ENCODE measurements around the gene SLC35E4.
"Not testable (repeated sequence)": the region's sequence is repeated elsewhere in the genome, so short reads cannot be mapped to it uniquely, and the experiment has no call there.

SLC35E4 gene

GRCh38 chr22:30612789-30613188, 22.8 kb upstream of the SLC35E4 start:
- no peak for DNase-seq

DNA sequence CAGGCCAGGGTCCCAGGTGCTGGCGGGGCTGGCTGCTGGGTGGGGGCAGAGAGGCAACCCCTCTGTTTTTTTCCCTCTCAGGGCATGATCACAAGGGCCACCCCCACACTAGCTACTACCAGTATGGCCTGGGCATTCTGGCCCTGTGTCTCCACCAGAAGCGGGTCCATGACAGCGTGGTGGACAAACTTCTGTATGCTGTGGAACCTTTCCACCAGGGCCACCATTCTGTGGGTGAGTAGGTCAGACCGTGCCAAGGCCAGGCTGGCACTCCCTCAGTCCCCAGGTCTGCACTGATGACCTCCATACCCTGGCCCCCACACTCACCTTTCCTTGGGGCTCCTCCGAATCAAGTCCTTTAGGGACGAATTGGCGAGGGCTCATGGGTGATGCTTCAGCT, 21.3 kb upstream of the SLC35E4 start:
- no peak for DNase-seq

DNA sequence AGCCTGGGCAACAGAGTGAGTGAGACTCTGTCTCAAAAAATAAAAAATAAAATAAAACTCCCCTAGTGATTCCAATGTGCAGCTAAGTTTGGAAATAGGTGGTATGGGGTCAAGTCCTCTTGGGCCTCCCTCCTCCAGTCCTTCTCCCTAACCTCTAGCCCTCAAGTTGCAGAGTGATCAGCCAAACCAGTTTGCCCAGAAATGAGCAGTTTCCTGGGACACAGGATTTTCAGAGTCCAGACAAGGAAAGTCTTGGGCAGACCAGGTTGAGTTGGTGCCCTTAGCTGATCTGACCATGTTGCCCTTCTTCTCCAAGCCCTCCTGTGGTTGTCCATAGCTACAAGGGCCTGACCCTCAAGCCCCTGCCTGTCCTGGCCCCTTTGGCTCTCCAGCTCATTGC, 20.7 kb upstream of the SLC35E4 start:
- DNase-seq, result no peak

- DNase-seq, result no peak
Measured at GRCh38 chr22:30615543-30615954, 20.0 kb upstream of the SLC35E4 start.

DNA sequence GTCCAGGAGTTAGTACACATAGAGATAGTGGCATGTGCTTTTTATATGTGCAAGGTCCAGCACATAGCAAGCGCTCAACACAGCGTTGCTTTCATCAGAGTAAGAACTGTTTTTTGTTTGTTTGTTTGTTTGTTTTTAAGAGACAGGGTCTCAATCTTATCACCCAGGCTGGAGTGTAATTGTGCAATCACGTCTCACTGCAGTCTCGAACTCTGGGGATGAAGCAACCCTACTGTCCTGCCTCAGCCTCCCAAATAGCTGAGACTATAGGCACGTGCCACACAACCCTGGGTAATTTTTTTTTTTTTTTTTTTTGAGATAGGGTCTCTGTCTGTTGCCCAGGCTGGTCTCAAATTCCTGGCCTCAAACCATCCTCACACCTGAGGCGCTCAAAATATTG, 17.8 kb upstream of the SLC35E4 start:
- DNase-seq, result no peak

- not testable (repeated sequence) for DNase-seq
Measured at GRCh38 chr22:30619909-30620308, 15.7 kb upstream of the SLC35E4 start.

DNA sequence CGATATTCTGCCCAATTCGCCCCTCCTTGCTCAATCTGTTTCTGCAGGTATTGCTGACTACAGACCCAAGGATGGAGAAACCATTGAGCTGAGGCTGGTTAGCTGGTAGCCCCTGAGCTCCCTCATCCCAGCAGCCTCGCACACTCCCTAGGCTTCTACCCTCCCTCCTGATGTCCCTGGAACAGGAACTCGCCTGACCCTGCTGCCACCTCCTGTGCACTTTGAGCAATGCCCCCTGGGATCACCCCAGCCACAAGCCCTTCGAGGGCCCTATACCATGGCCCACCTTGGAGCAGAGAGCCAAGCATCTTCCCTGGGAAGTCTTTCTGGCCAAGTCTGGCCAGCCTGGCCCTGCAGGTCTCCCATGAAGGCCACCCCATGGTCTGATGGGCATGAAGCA, 9.2 kb upstream of the SLC35E4 start:
- no peak for DNase-seq

GRCh38 chr22:30627471-30627870, 8.1 kb upstream of the SLC35E4 start:
- no peak for DNase-seq

- no peak for DNase-seq
Measured at GRCh38 chr22:30628491-30628890, 7.1 kb upstream of the SLC35E4 start.

- not testable (repeated sequence) for DNase-seq
Measured at GRCh38 chr22:30631469-30631868, 4.1 kb upstream of the SLC35E4 start.

- DNase-seq, result peak; percentile 81
Measured at GRCh38 chr22:30634471-30635233, 929 bp upstream of the SLC35E4 start.

GRCh38 chr22:30636226-30637077, 871 bp downstream of the SLC35E4 start:
- DNase-seq, result no peak

DNA sequence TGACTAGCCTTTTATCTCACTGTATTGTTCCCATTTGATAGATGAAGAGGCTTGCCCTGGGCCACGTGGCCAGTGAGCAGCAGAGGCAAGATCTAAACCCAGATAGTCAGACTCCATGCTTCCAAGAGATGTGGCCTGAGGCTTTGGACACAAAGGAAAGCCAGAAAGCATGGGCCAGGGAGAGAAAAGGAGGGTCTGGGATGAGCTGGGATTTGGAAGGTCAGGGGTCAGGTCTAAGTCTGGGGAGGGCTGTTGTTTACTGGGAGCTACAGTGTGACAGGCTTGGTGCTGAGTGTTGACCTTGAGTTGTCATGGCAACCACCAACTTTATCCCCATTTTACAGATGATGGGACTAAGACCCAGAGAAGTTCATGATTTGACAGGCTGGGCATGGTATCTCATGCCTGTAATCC, 2.1 kb downstream of the SLC35E4 start:
- no peak for DNase-seq

DNA sequence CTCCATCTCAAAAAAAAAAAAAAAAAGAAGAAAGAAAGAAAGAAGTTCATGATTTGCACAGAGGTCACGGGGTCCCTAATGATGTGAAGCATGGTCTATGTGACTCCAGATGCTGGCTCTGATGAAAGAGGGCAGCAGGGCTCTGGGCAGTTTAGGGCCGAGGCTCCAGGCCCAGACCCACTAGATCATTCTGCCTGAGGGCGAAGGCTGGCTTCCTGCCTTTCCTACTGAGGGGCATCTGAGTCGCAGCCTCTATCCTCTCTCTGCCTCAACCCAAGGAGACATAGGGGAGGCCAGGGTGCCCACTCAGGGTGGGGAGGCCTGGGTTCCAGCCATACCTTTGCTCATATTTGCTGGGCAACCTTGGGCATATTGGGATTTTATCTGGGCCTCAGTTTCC, 4.8 kb downstream of the SLC35E4 start:
- no peak for DNase-seq

GRCh38 chr22:30640839-30641430, 5.4 kb downstream of the SLC35E4 start:
- DNase-seq, result no peak

- no peak for DNase-seq
Measured at GRCh38 chr22:30643055-30643875, 7.7 kb downstream of the SLC35E4 start.

DNA sequence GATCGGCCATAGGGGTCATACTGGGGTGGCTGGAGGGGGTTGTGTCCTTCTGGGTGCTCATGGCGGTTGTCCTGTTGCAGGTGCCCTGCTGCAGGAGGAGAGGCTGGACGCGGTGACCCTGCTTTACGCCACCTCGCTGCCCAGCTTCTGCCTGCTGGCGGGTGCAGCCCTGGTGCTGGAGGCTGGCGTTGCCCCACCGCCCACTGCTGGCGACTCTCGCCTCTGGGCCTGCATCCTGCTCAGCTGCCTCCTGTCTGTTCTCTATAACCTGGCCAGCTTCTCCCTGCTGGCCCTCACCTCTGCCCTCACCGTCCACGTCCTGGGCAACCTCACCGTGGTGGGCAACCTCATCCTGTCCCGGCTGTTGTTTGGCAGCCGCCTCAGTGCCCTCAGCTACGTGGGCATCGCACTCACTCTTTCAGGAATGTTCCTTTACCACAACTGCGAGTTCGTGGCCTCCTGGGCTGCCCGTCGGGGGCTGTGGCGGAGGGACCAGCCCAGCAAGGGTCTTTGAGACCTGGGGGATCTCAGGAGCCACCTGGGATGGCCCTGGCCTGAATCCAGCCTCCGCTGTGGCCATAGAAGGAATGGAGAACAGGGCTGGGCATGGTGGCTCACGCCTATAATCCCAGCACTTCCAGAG, 11.1 kb downstream of the SLC35E4 start:
- DNase-seq, result no peak

GRCh38 chr22:30647536-30647935, 12.0 kb downstream of the SLC35E4 start:
- DNase-seq, result no peak

GRCh38 chr22:30648825-30649224, 13.2 kb downstream of the SLC35E4 start:
- no peak for DNase-seq

DNA sequence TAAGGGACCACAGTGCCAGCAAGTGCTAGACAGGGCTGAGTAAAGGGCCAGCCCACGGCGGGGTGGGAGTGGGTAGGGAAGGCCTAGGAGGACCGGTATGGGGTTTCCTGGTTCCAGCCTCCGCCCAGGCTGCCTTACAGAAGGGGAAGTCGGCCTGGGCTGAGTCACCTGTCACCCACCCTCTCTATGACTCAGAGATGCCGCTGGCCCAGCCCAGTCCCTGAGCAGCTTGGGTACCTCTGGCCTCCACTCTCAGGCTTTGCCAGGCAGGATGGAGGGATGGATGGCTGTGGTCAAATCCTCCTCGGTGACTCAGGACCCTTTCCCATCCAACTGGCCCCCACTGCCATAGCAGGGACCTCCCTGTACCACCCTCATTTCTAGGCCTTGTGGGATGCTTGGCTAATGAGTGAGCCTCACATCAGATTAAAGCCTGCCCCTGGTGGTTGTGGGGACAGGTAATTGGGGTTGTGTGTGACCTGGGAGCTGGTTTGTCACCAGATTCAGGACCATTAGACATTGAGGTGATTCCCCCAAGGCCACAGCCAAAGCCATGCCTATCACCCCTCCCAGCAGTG, 13.9 kb downstream of the SLC35E4 start:
- no peak for DNase-seq

- DNase-seq, result no peak
Measured at GRCh38 chr22:30650508-30651116, 15.0 kb downstream of the SLC35E4 start.

All from effector CD8-positive, alpha-beta T cell (primary cell).